ENCODE measurements around the gene JMJD7.
"Not testable (repeated sequence)": the region's sequence is repeated elsewhere in the genome, so short reads cannot be mapped to it uniquely, and the experiment has no call there.

Gene JMJD7

DNA sequence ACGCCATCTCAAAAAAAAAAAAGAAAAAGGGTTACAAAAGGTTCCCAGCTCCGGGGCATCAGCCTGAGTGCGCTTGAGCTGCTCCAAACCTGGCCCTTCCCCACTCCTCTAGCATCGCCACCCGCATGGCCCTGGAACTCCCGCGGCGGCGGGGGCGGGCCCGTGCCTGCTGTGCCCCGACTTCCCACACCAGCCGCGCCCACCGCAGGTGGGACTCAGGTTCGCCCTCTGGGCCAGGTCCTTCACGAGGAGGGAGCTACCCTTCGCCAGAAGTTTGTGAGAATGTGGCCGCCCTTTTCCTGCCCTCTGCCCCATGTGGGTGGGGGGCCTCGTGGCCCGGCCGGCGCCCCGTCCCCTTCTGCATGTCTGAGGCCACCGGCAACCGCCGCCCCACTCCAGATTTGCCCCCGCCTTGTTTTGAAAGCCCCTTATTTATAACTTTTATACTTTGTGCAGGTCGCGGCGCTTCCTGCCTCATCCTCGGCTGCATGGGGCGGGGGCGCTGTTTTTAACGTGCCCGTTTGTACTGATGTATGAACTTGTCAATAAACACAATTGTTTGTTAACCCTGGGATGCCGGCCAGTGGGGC, 507 bp upstream of the JMJD7 start:
- Histone ChIP-seq H2AFZ (ENCODE audit: insufficient read depth, low read length, poor library complexity) (peak overlapping the region; percentile 70), H3K36me3 (ENCODE audit: control insufficient read depth in 1 of 2, insufficient read depth in 2 of 2, low read length in 2 of 2) (peaks cover 33 to 42% of the 10 kb centered on the region in 2 experiments), H3K18ac (ENCODE audit: low read length) (no peak overlapping the region), H3K9ac (ENCODE audit: low read length) (peak overlapping the region; percentile 42), H2AK5ac (ENCODE audit: low read length) (no peak overlapping the region), H3K23ac (ENCODE audit: low read length) (no peak overlapping the region), H3K4me1 (ENCODE audit: control insufficient read depth in 1 of 2, insufficient read depth in 2 of 2, low read length in 2 of 2) (peaks cover 0 to 4% of the 10 kb centered on the region in 2 experiments), H4K91ac (ENCODE audit: low read depth, low read length) (peak overlapping the region; percentile 50), H3K4me2 (ENCODE audit: low read length) (peak overlapping the region; percentile 95), H4K12ac (ENCODE audit: low read depth, low read length) (peak overlapping the region; percentile 29), H3K14ac (ENCODE audit: low read length) (peak overlapping the region; percentile 47), H4K8ac (ENCODE audit: low read depth, low read length) (peak overlapping the region; percentile 37), H2BK5ac (ENCODE audit: low read depth, low read length, poor library complexity) (no peak overlapping the region), H3K27me3 (ENCODE audit: insufficient read depth, low read length) (no peaks in the 10 kb centered on the region), H3K79me1 (ENCODE audit: low read length) (peaks cover 6% of the 10 kb centered on the region), H2BK12ac (ENCODE audit: low read length) (no peak overlapping the region), H3K4me3 (ENCODE audit: low read depth, low read length) (peak overlapping the region; percentile 70), H3K9me3 (ENCODE audit: insufficient read depth, low read depth, low read length) (no peaks in the 10 kb centered on the region), H2BK120ac (ENCODE audit: insufficient read depth, low read length, poor library complexity) (peak overlapping the region; percentile 20), H3K79me2 (ENCODE audit: control insufficient read depth, insufficient read depth, low read length, poor library complexity) (peaks cover 3% of the 10 kb centered on the region), H3K4ac (ENCODE audit: low read depth, low read length) (no peak overlapping the region), H3K27ac (ENCODE audit: low read depth, low read length) (no peak overlapping the region)
- DNase-seq = peak; percentile 91 to 94
- WGBS (ENCODE audit: extremely low coverage, insufficient coverage, insufficient read length) = no CpG with 5 or more reads among the region's 37 CpGs

DNA sequence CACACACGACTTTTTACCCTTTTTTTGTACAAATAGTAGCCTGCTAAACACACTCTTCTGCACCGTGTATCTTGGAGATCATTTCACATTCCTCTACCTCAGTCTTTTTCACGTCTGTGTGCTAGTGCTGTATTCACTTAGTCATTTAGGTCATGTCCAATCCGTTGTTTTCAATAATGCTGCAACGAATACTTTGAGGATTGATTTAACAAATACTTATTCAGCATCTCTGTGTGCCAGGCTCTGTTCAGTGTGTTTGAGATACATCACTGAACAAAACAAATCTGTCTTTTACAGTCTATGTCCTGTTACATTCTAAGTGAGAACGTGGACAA, 882 bp downstream of the JMJD7 start:
- no peak overlapping the region for H2BK120ac ChIP-seq (ENCODE audit: insufficient read depth, low read length, poor library complexity)

DNA sequence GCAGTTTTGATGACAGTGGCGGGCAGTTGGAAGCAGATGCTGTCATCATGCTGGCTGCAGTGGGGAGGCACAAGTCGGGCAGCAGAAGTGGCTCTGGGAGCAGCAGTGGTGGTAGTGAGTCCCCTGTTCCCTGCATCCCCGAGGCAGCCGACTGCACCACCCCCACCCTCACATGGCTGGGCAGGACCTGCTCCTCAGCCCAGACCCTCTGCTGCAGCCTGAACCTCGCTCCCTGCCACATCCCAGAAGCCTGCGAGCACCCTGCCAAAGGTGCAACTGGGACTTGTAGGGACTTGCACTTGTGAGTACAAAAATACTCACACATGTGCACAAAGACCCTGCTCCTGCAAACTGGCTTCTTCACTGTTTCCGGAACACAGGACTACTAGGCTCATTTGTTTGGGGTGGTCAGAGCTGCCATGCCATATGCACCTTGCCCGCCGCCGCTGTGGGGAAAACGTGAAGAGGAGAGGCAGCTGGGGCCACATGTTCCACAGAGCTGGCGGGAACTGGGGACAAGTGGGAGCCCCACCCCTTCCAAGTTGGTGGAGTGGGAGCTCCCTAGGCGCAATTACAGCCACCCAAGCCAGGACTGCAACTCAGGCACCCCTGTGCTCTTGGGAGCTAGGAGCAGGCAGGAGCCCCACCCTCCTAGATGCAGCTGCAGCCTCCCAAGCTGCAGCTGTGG, 2.2 kb downstream of the JMJD7 start:
- Histone ChIP-seq H3K4me3 (ENCODE audit: low read depth, low read length) (no peak overlapping the region), H2BK5ac (ENCODE audit: low read depth, low read length, poor library complexity) (no peak overlapping the region), H2BK120ac (ENCODE audit: insufficient read depth, low read length, poor library complexity) (no peak overlapping the region), H3K4me2 (ENCODE audit: low read length) (no peak overlapping the region), H3K36me3 (ENCODE audit: control insufficient read depth in 1 of 2, insufficient read depth in 2 of 2, low read length in 2 of 2) (peaks cover 7 to 17% of the 10 kb centered on the region in 2 experiments), H4K8ac (ENCODE audit: low read depth, low read length) (no peak overlapping the region), H2BK12ac (ENCODE audit: low read length) (no peak overlapping the region), H3K4me1 (ENCODE audit: control insufficient read depth in 1 of 2, insufficient read depth in 2 of 2, low read length in 2 of 2) (peaks cover 0 to 4% of the 10 kb centered on the region in 2 experiments), H3K9ac (ENCODE audit: low read length) (no peak overlapping the region), H3K79me2 (ENCODE audit: control insufficient read depth, insufficient read depth, low read length, poor library complexity) (peaks cover 3% of the 10 kb centered on the region), H3K9me3 (ENCODE audit: insufficient read depth, low read depth, low read length) (no peaks in the 10 kb centered on the region), H3K27ac (ENCODE audit: low read depth, low read length) (no peak overlapping the region), H3K27me3 (ENCODE audit: insufficient read depth, low read length) (no peaks in the 10 kb centered on the region), H3K14ac (ENCODE audit: low read length) (no peak overlapping the region), H2AFZ (ENCODE audit: insufficient read depth, low read length, poor library complexity) (no peak overlapping the region), H4K91ac (ENCODE audit: low read depth, low read length) (no peak overlapping the region), H3K18ac (ENCODE audit: low read length) (no peak overlapping the region), H3K79me1 (ENCODE audit: low read length) (peaks cover 6% of the 10 kb centered on the region), H3K4ac (ENCODE audit: low read depth, low read length) (no peak overlapping the region), H4K12ac (ENCODE audit: low read depth, low read length) (no peak overlapping the region), H3K23ac (ENCODE audit: low read length) (no peak overlapping the region), H2AK5ac (ENCODE audit: low read length) (no peak overlapping the region)
- no CpG with 5 or more reads among the region's 13 CpGs for WGBS (ENCODE audit: extremely low coverage, insufficient coverage, insufficient read length)
- no peak for DNase-seq

More for the DNA sequence above, 882 bp downstream of the JMJD7 start:
- peaks cover 19 to 28% of the 10 kb centered on the region in 2 experiments for H3K36me3 ChIP-seq (ENCODE audit: control insufficient read depth in 1 of 2, insufficient read depth in 2 of 2, low read length in 2 of 2)
- H2BK12ac ChIP-seq (ENCODE audit: low read length) = no peak overlapping the region
- no peak overlapping the region for H3K14ac ChIP-seq (ENCODE audit: low read length)
- H3K4me2 ChIP-seq (ENCODE audit: low read length) = peak overlapping the region; percentile 82
- H3K4me3 ChIP-seq (ENCODE audit: low read depth, low read length) = no peak overlapping the region
- peaks cover 0 to 4% of the 10 kb centered on the region in 2 experiments for H3K4me1 ChIP-seq (ENCODE audit: control insufficient read depth in 1 of 2, insufficient read depth in 2 of 2, low read length in 2 of 2)
- no peak overlapping the region for H2BK5ac ChIP-seq (ENCODE audit: low read depth, low read length, poor library complexity)
- no peaks in the 10 kb centered on the region for H3K27me3 ChIP-seq (ENCODE audit: insufficient read depth, low read length)
- no peak overlapping the region for H2AFZ ChIP-seq (ENCODE audit: insufficient read depth, low read length, poor library complexity)
- no peak overlapping the region for H4K91ac ChIP-seq (ENCODE audit: low read depth, low read length)
- H3K4ac ChIP-seq (ENCODE audit: low read depth, low read length) = no peak overlapping the region
- H3K18ac ChIP-seq (ENCODE audit: low read length) = no peak overlapping the region
- no peak overlapping the region for H3K27ac ChIP-seq (ENCODE audit: low read depth, low read length)
- peaks cover 6% of the 10 kb centered on the region for H3K79me1 ChIP-seq (ENCODE audit: low read length)
- no CpG with 5 or more reads among the region's 6 CpGs for WGBS (ENCODE audit: extremely low coverage, insufficient coverage, insufficient read length)
- no peak overlapping the region for H4K8ac ChIP-seq (ENCODE audit: low read depth, low read length)
- no peak overlapping the region for H4K12ac ChIP-seq (ENCODE audit: low read depth, low read length)
- no peak for DNase-seq
- H3K79me2 ChIP-seq (ENCODE audit: control insufficient read depth, insufficient read depth, low read length, poor library complexity) = peaks cover 3% of the 10 kb centered on the region
- H3K9ac ChIP-seq (ENCODE audit: low read length) = no peak overlapping the region
- no peak overlapping the region for H3K23ac ChIP-seq (ENCODE audit: low read length)
- no peaks in the 10 kb centered on the region for H3K9me3 ChIP-seq (ENCODE audit: insufficient read depth, low read depth, low read length)
- no peak overlapping the region for H2AK5ac ChIP-seq (ENCODE audit: low read length)

GRCh38 chr15:41831291-41831690, 3.4 kb downstream of the JMJD7 start:
- not testable (repeated sequence) for H3K9ac ChIP-seq (ENCODE audit: low read length); H3K18ac ChIP-seq (ENCODE audit: low read length); H2AFZ ChIP-seq (ENCODE audit: insufficient read depth, low read length, poor library complexity); H3K23ac ChIP-seq (ENCODE audit: low read length); H3K4me3 ChIP-seq (ENCODE audit: low read depth, low read length); H3K4ac ChIP-seq (ENCODE audit: low read depth, low read length); H3K14ac ChIP-seq (ENCODE audit: low read length); H4K12ac ChIP-seq (ENCODE audit: low read depth, low read length); H3K9me3 ChIP-seq (ENCODE audit: insufficient read depth, low read depth, low read length); H3K27ac ChIP-seq (ENCODE audit: low read depth, low read length); DNase-seq; H3K79me1 ChIP-seq (ENCODE audit: low read length); H2AK5ac ChIP-seq (ENCODE audit: low read length); H3K79me2 ChIP-seq (ENCODE audit: control insufficient read depth, insufficient read depth, low read length, poor library complexity); H2BK120ac ChIP-seq (ENCODE audit: insufficient read depth, low read length, poor library complexity); H2BK12ac ChIP-seq (ENCODE audit: low read length); H2BK5ac ChIP-seq (ENCODE audit: low read depth, low read length, poor library complexity); H4K8ac ChIP-seq (ENCODE audit: low read depth, low read length); H3K27me3 ChIP-seq (ENCODE audit: insufficient read depth, low read length); H3K4me2 ChIP-seq (ENCODE audit: low read length); H3K36me3 ChIP-seq (ENCODE audit: control insufficient read depth in 1 of 2, insufficient read depth in 2 of 2, low read length in 2 of 2); H3K4me1 ChIP-seq (ENCODE audit: control insufficient read depth in 1 of 2, insufficient read depth in 2 of 2, low read length in 2 of 2); H4K91ac ChIP-seq (ENCODE audit: low read depth, low read length)
- WGBS (ENCODE audit: extremely low coverage, insufficient coverage, insufficient read length) = no CpG with 5 or more reads among the region's 4 CpGs

All from trophoblast cell (in vitro differentiated cells and primary cell).